Loucy (cell line): ENCODE measurements around the gene BTBD9.

Experiments
- H2AFZ ChIP-seq: fragments of 200-600 bp; sonication (generic); 2 replicates; pipeline ENCODE4 v1.6.0; 2016; ENCODE audit warnings: antibody characterized with exemption, mild to moderate bottlenecking, low read length, moderate library complexity
- H3F3A ChIP-seq: fragments of 200-600 bp; 2 replicates; pipeline ENCODE4 v1.6.0; 2016; ENCODE audit warnings: antibody characterized with exemption, low read depth, mild to moderate bottlenecking
- H3K27me3 ChIP-seq: fragments of 200-600 bp; sonication (generic); 2 replicates; pipeline ENCODE4 v1.6.1; 2014; ENCODE audit warnings: low read length, mild to moderate bottlenecking; ENCODE audit not compliant: insufficient read depth, poor library complexity, severe bottlenecking
- H3K36me3 ChIP-seq: fragments of 200-600 bp; sonication (generic); 2 replicates; pipeline ENCODE4 v1.6.1; 2016; ENCODE audit warnings: low read length; ENCODE audit not compliant: insufficient read depth
- H3K4me1 ChIP-seq: fragments of 200-600 bp; sonication (generic); 2 replicates; pipeline ENCODE4 v1.5.1; 2014; ENCODE audit warnings: low read length, mild to moderate bottlenecking; ENCODE audit not compliant: insufficient read depth, poor library complexity, severe bottlenecking
- H3K4me2 ChIP-seq: fragments of 200-600 bp; sonication (generic); 2 replicates; pipeline ENCODE4 v1.6.0; 2014; ENCODE audit warnings: antibody characterized with exemption, low read length, low read depth, mild to moderate bottlenecking; ENCODE audit not compliant: poor library complexity, severe bottlenecking
- H3K4me3 ChIP-seq: fragments of 200-600 bp; sonication (generic); 2 replicates; pipeline ENCODE4 v1.5.1; 2014; ENCODE audit warnings: low read length, mild to moderate bottlenecking, mixed read lengths; ENCODE audit not compliant: poor library complexity, severe bottlenecking
- H3K79me2 ChIP-seq: fragments of 200-600 bp; sonication (generic); 2 replicates; pipeline ENCODE4 v1.6.1; 2014; ENCODE audit warnings: low read length; ENCODE audit not compliant: insufficient read depth
- H3K9ac ChIP-seq: fragments of 200-600 bp; sonication (generic); 2 replicates; pipeline ENCODE4 v1.6.0; 2014; ENCODE audit warnings: mild to moderate bottlenecking, low read depth, low read length, moderate library complexity; ENCODE audit not compliant: poor library complexity, severe bottlenecking
- H3K9me2 ChIP-seq: fragments of 200-600 bp; sonication (generic); replicated peaks from 2 replicates; pipeline ENCODE4 v1.6.1; 2016; ENCODE audit warnings: low read depth, low read length, mixed read lengths
- H3K9me3 ChIP-seq: fragments of 200-600 bp; sonication (generic); 2 replicates; pipeline ENCODE4 v1.6.1; 2014; ENCODE audit warnings: mild to moderate bottlenecking, antibody characterized with exemption, low read length, low read depth; ENCODE audit not compliant: insufficient read depth
- H4K20me1 ChIP-seq: fragments of 200-600 bp; sonication (generic); 2 replicates; pipeline ENCODE4 v1.6.0; 2014; ENCODE audit warnings: antibody characterized with exemption, low read length, mild to moderate bottlenecking; ENCODE audit not compliant: insufficient read depth, poor library complexity, severe bottlenecking
- EZH2phosphoT487 ChIP-seq: fragments of 200-600 bp; IDR thresholded peaks from 2 replicates; pipeline ENCODE4 v1.6.1; 2018; ENCODE audit warnings: antibody characterized with exemption, mild to moderate bottlenecking, moderate library complexity, borderline replicate concordance
- TF ChIP-seq, protein P1 (sequence below): fragments of 200-600 bp; sonication (generic); conservative IDR thresholded peaks from 2 replicates; pipeline ENCODE4 v1.5.1; 2014; ENCODE audit warnings: mild to moderate bottlenecking, antibody characterized with exemption, low read length

BTBD9 gene

DNA sequence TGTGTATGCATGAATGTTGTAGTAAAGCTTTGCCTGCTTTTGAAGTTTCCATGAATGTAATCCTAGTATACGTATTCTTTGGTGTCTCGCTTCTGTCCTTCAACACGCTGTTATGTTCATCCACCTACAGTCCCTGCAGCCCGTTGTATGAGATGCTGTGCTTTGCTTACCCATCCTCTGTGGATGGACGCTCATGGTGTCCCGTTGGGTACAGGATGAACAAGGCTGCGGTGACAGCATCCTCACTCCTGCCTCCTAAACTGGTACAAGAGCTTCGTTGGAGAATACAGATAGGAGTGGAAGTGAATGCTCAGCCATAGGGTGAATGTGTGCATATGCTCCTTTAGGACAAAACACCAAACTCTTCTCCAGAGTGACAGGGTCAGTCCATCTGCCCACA is 454.0 kb downstream of the BTBD9 start:
- no peaks in the 10 kb centered on the region for H3K79me2 ChIP-seq
- H3K27me3 ChIP-seq, result no peaks in the 10 kb centered on the region
- H3K4me3 ChIP-seq, result no peak overlapping the region
- no peak overlapping the region for H3K9ac ChIP-seq
- H3F3A ChIP-seq, result no peaks in the 10 kb centered on the region
- no peaks in the 10 kb centered on the region for H3K36me3 ChIP-seq
- H3K4me2 ChIP-seq, result no peak overlapping the region
- no peak for TF ChIP-seq EZH2phosphoT487
- TF ChIP-seq, protein P1, sequence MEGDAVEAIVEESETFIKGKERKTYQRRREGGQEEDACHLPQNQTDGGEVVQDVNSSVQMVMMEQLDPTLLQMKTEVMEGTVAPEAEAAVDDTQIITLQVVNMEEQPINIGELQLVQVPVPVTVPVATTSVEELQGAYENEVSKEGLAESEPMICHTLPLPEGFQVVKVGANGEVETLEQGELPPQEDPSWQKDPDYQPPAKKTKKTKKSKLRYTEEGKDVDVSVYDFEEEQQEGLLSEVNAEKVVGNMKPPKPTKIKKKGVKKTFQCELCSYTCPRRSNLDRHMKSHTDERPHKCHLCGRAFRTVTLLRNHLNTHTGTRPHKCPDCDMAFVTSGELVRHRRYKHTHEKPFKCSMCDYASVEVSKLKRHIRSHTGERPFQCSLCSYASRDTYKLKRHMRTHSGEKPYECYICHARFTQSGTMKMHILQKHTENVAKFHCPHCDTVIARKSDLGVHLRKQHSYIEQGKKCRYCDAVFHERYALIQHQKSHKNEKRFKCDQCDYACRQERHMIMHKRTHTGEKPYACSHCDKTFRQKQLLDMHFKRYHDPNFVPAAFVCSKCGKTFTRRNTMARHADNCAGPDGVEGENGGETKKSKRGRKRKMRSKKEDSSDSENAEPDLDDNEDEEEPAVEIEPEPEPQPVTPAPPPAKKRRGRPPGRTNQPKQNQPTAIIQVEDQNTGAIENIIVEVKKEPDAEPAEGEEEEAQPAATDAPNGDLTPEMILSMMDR, result no peak
- H3K4me1 ChIP-seq, result no peaks in the 10 kb centered on the region
- no peaks in the 10 kb centered on the region for H4K20me1 ChIP-seq
- H3K9me2 ChIP-seq, result no peaks in the 10 kb centered on the region
- no peaks in the 10 kb centered on the region for H3K9me3 ChIP-seq
- no peak overlapping the region for H2AFZ ChIP-seq

DNA sequence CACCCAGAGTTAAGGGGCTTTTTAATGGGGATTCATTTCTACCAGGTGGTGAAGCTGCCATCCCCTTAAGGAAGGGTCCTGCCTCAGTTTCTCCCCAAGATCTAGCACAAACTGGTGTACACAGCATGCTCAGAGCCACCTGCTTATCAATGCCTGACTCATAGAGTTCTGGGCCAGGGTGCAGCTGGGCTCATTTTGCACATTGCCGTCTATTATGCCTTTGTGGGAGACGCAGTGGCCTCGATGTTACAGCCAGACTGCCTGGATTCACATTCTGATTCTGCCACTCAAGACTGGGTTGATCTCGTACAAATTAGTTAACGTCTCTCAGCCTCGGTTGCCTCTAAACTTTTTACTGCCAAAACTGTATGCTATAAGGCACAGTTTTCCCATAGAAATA is 454.5 kb downstream of the BTBD9 start:
- Histone ChIP-seq H4K20me1 (no peaks in the 10 kb centered on the region), H3K79me2 (no peaks in the 10 kb centered on the region), H3K9ac (no peak overlapping the region), H3K9me2 (no peaks in the 10 kb centered on the region), H3F3A (no peaks in the 10 kb centered on the region), H3K4me2 (no peak overlapping the region), H3K4me3 (no peak overlapping the region), H3K4me1 (no peaks in the 10 kb centered on the region), H3K36me3 (no peaks in the 10 kb centered on the region), H2AFZ (no peak overlapping the region), H3K27me3 (no peaks in the 10 kb centered on the region), H3K9me3 (no peaks in the 10 kb centered on the region)
- no peak for TF ChIP-seq EZH2phosphoT487
- TF ChIP-seq, protein P1, result no peak

DNA sequence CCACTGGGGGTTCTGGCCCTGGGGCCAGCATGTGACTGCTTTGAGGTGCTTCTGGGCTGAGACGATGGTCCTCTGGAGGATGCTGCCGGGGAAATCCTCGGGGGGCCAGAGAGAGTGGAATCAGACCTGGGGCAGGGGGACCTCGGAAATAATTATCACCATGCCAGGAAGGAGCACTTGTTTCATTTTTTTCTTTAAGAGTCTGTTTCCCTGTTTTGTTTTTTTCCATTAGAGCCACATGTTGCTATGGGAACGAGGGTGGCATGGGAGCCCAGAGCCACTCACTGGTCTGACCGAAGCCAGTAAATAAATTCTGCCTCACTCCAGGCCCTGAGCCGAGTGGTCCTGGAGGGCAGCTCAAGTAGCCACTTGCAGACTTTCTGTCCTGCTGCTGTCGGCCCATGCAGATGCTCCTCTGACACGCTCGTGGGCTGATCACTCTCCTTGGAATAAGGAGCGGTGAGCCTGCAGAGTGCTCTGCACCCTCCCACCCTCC is 455.1 kb downstream of the BTBD9 start:
- Histone ChIP-seq H3K9me2 (no peaks in the 10 kb centered on the region), H3F3A (no peaks in the 10 kb centered on the region), H3K4me3 (no peak overlapping the region), H4K20me1 (no peaks in the 10 kb centered on the region), H3K4me1 (no peaks in the 10 kb centered on the region), H3K9me3 (no peaks in the 10 kb centered on the region), H3K27me3 (no peaks in the 10 kb centered on the region), H3K36me3 (no peaks in the 10 kb centered on the region), H2AFZ (no peak overlapping the region), H3K79me2 (no peaks in the 10 kb centered on the region), H3K9ac (no peak overlapping the region), H3K4me2 (no peak overlapping the region)
- TF ChIP-seq, protein P1, result no peak
- TF ChIP-seq EZH2phosphoT487, result no peak
